Measurements from ENCODE around the gene PLAAT4.
"Not testable (repeated sequence)": the region's sequence is repeated elsewhere in the genome, so short reads cannot be mapped to it uniquely, and the experiment has no call there.

The PLAAT4 gene

DNA sequence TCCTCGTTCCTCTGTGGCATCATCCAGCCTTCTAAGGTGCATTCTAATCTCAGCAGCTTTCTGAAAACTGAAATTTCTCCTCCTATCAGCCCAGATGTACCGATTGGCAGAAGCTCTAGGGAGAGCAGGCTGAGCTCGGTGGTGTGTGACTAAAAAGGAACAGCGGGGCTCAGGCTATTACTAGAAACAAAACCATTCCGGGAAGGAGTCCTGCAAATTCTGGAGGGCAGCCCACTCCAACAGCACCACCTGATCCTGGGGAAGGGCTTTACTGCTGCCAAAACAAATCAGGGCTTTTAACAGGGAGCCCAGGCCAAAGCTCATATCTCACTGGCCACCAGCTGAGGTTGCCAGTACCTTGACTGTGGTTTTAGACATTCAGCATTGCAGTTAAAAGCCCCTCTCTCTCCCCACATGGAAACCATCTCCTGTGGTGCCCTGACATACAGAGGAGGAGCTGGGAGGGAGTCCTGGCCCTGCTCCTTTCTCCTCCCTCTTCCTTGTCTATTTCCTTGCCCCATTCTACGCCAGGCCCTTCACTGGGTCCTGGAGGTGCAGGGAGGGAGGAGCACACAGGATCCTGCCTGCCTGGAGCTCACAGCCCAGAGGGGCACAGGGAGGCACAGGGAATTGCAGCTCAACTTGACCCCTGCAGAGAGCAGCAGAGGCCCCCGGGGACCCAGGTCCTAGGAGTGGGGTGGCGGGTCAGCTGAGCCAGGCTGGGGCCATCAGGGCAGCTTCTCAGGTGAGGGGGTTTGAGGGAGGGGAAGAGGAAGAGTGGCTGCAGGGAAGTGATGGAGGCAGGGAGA, 889 bp downstream of the PLAAT4 start:
- DNase-seq (ENCODE audit: extremely low read depth in 1 of 2, low read depth in 1 of 2), result no peak

DNA sequence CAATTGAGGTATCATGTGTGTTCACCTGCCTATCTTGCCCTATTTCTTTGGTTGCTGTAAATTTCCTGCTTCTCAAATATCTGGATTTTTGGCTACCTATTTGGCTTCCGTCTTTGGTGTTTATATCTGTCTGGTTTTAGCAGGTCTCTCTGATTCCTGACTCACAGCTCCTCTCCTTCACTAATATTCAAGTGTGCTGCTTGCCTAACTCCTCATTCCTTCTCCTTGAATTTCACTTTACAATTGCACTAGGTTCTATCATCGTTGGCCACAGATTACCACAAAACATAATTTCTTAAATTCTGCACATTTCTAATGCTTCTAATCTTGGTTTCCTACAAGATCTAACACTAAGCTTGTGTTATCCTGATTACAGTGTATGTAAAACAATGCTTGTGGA, 5.9 kb downstream of the PLAAT4 start:
- not testable (repeated sequence) for DNase-seq (ENCODE audit: extremely low read depth in 1 of 2, low read depth in 1 of 2)

DNA sequence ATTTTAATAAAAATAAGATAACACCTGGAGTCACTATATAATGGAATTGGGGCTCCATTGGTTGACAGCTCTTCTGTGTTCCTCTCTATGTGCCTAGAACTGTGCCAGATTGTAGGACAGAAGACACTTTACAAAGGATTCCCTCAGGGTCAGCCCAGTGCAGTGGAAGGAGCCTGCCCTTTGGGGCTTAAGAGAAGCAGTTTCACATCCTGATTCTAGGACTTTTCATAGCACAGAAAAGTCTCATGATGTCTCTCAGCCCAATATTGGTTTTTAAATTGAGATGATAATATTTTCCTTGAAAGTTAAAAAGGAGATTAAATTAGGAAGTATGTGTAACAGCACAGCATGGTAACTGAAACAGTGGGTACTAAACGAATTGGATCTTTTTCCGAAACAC, 7.1 kb downstream of the PLAAT4 start:
- no peak for DNase-seq (ENCODE audit: extremely low read depth in 1 of 2, low read depth in 1 of 2)

DNA sequence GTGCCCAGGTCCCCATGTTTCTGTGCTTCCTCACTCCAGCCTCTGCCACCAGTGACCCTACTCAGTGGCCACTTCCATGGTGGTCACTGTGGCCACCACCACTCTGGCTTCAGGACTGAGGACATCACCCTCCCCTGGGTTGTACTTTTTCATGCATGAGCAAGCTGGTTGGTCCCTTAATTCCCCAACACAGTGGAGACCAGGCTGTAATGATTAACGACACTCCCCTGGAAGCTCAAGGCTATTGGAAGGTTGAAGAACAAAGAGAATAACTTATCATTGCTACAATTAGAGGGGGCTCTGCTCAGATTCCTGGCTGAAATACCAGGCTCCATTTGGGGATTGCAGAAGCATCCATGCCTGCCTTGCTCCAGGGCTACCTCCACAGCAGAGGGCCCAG, 10.5 kb downstream of the PLAAT4 start:
- no peak for DNase-seq (ENCODE audit: extremely low read depth in 1 of 2, low read depth in 1 of 2)

DNA sequence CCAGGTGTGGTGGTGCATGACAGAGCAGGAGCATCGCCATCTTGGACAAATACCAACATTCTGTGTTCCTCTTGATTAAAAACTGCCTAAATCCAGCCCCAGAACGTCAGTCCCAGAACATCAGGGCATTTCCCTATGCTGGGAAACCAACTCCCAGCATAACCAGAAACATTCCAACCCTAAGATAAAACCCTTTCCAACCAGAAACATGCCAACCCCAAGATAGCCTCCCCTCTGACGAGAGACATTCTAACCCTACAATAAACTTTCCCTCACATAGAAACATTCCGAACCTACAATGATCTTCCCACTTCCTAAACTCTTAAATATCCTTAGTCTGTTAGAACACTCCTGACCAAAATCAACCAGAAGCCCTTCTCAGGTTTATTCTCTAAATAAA, 11.6 kb downstream of the PLAAT4 start:
- no peak for DNase-seq (ENCODE audit: extremely low read depth in 1 of 2, low read depth in 1 of 2)

DNA sequence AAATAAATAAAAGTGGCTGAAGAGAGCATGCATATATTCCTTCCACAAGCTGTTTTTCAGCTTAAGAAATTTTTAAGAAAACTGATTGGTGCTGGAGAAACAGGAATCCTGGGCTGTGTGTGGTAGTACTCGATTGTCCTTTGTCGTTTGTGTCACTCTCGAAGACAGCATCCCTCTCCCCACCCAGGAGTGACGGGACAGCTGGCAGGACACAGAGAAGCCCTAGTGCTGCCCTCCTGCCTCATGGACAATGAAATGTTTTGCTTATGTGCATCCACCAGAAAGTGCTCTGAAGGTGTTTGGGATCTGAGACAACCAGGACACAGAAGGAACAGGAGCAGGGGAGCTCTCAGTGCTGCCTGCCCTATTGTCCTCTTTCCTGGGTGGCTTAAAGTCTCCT, 12.8 kb downstream of the PLAAT4 start:
- DNase-seq (ENCODE audit: extremely low read depth in 1 of 2, low read depth in 1 of 2), result no peak

DNA sequence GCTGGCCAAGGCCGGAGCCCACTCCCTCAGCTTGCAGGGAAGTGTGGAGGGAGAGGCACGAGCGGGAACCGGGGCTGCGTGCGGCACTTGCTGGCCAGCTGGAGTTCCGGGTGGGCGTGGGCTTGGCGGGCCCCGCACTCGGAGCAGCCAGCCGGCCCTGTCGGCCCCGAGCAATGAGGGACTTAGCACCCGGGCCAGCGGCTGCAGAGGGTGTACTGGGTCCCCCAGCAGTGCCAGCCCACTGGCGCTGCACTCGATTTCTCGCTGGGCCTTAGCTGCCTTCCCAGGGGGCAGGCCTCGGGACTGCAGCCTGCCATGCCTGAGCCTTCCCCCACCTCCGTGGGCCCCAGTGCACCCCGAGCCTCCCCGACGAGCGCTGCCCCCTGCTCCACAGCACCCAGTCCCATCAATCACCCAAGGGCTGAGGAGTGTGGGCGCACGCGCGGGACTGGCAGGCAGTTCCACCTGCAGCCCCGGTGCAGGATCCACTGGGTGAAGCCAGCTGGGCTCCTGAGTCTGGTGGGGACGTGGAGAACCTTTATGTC, 13.6 kb downstream of the PLAAT4 start:
- DNase-seq (ENCODE audit: extremely low read depth in 1 of 2, low read depth in 1 of 2), result not testable (repeated sequence)

DNA sequence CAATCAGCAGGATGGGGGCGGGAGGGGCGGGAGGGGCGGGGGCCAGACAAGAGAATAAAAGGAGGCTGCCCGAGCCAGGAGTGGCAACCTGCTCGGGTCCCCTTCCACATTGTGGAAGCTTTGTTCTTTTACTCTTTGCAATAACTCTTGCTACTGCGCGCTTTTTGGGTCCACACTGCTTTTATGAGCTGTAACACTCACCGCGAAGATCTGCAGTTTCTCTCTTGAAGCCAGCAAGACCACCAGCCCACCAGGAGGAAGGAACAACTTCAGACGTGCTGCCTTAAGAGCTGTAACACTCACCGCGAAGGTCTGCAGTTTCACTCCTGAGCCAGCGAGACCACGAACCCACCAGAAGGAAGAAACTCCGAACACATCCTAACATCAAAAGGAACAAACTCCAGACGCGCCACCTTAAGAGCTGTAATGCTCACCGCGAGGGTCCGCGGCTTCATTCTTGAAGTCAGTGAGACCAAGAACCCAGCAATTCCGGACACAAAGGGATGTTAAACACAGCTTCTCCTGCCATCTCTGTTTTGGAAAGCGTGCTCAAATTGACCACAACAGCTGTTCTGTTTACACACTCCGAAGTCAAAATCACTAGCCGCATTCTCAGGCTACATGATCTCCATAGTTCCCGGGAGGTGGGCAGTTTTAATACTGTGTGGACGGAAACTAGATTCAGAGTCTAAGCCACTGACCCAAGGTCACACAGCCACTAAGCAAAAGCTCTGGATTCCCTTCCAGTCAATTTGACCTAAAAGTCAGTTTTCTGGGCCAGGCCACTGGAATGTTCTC, 14.7 kb downstream of the PLAAT4 start:
- peak in 1 of 2 donors; percentile 28 for DNase-seq (ENCODE audit: extremely low read depth in 1 of 2, low read depth in 1 of 2)

DNA sequence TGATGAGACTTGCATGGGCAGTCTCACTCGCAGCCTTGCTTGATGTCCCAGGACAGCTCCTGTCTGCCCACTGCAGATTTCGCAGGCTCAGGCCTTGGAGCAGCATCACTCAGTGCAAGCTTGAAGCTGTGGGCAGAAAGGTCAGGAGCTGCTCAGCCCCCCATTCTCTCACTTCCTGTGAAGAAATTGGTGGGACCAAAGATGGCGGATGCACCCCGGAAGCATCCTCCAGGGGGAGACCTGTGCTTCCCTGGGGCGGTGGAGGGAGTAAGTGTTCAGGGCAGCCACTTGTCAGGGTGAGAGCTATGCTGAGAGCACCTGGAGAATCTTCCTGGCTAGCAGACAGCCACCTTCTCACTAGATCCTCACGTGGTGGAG, 15.3 kb downstream of the PLAAT4 start:
- DNase-seq (ENCODE audit: extremely low read depth in 1 of 2, low read depth in 1 of 2), result peak in 1 of 2 donors; percentile 29

DNA sequence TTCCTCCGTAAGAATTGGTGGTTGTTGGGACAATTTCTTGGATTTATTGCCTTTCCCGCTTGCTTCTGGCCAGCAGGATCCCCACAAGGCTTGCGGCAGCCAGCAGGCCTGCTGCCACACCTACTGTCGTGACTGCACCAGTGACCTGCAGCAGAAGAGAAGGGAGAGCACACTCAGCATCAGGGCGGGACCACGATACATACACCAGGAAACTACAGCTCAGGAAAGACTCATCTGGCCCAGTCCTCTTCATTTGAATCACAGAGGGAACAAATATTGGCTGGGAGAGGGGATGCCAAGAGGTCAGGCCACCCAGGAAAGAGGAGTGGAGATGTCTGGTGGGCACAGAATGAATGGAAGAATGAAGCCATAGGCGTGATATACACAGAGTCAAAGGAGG, 16.3 kb downstream of the PLAAT4 start:
- DNase-seq (ENCODE audit: extremely low read depth in 1 of 2, low read depth in 1 of 2), result no peak

DNA sequence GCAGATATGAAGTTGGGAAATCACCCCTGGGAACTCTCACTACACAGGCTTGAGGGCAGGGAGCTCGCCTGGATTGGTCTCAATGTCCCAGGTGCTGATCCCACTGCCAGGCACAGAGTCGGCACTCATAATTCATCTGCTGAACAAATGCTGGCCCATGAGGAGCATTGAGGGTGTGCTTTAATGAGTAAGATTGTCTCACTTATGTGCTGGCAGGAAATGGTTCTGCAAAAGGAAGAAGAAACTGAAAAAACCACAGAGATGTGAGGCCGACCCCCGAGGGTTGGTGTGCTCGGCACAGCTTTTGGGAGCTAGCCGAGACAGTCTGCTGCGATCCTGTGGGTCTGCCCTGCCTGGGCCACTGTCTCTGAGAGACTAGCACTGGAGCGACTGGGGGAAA, 17.2 kb downstream of the PLAAT4 start:
- peak in 1 of 2 donors; percentile 63 for DNase-seq (ENCODE audit: extremely low read depth in 1 of 2, low read depth in 1 of 2)

DNA sequence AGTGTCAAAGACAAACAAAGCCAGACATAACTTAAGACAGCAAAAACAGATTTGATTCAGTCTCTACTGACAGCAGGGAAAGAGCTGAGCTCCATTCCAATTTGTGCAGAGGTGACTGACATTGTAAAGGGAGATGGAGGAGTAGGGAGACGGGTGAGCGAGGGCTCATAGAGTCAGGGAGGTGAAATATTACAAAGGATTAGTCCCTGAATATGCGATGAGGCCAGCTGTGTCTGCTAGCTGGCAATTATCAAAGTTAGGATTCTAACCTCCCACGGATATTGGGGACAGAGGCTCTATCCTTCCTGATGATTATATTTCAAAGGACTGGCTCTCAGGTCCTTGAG, 18.2 kb downstream of the PLAAT4 start:
- DNase-seq (ENCODE audit: extremely low read depth in 1 of 2, low read depth in 1 of 2), result no peak

DNA sequence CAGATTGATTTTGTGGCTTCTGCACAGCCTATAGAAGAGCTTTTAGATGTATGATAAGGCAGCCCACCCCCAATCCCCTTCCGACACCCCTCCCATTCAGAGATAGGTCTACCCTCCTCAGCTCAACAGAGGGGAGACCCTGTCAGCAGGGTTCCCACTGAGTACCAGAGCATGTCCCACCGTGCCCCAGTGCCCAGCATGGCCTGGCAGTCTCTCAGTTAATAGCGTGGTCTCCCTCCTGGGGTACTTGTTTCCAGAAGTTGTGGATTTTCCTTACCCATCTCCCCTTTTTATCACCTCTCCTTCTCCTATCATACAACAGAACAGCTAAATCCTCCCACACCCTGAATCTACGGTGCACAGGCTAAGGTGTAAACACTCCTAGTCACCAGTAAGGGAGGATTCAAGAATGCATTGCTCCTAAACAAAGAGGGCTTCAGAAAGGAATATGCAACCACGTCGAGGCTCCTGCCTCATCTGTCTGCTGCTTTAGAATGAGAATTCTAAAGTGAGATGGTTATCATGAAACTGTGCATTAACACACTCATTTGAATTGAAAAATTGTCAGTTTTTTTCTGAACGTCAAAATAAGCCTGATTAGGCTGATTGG, 19.9 kb downstream of the PLAAT4 start:
- no peak for DNase-seq (ENCODE audit: extremely low read depth in 1 of 2, low read depth in 1 of 2)

DNA sequence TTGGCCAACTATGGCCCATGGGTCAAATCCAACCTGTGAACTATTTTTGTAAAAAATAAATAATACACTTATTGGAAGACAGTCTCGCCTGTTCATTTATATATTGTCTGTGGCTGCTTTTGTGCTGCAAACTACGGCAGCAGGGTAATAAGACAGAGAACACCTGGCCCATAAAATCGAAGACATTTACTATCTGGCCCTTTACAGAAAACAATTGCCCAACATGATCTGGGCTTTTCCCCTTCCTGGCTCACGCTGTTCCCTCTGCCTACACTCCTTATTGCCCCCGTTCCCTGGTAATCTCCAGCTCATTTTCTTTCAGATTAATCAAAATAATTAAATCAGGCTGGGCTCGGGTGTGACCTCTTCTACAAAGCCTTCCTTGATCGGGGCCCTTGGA, 21.0 kb downstream of the PLAAT4 start:
- DNase-seq (ENCODE audit: extremely low read depth in 1 of 2, low read depth in 1 of 2), result no peak

DNA sequence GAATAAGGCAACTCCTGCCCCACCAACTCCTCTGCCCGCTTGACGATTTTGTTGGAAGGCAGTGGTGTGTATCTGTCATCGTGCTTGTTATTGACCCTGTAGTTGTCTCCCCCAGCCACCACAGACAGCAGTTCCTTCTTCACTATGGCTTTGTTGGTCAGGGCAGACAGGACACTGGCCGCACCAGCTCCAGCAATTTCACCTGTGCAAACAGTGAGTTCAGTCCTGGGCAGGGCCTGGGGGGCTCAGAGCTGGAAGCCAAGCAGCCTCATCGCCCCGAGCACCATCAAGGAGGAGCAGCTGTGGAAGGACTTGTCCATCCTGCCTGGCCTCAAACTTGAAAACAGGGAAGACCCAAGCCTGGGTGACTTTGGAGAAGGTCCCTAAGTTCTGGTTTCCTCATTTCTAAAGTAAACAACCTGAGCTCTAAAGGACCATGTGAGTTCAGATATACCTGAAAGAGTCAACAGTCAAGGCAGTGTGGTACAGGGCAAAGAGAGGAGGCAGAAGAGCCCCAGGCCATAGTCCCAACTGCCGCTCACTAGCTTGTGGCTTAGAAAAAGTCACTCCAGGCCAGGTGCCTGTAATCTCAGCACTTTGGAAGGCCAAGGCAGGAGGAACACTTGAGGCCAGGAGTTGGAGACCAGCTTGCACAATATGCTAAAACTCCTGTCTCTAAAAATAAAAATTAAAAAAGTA, 22.0 kb downstream of the PLAAT4 start:
- DNase-seq (ENCODE audit: extremely low read depth in 1 of 2, low read depth in 1 of 2), result no peak

DNA sequence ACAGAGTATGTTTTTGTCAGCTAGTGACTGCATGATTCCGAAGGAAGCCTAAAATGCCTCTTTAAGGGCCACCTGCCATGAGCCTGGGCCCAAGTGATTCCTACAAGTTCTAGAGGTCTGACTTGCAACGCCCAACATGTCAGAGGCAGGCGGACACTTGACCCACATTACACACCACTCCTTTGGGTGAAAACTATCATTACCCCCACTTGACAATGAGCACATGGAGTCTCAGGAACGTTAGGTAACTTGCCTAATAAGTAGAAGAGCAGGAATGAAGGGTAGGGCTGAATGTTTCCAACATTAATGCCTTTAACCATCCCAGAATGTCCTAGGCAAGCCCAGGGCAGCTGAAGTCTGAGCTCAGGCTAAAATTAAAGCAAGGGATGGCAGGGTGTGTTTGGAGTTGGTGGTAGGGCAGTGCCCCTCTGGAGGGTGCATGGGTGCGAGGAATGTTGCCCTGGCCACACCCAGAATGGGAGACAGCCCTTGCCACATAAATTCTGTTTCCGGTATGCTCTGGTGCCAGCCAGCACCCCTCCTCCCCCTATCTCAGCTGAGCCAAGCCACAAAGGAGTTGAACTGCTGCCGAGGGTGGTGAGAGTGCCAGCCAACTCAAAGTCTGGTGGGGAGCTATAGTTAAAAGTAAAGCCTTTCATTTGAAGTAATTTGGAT, 24.0 kb downstream of the PLAAT4 start:
- no peak for DNase-seq (ENCODE audit: extremely low read depth in 1 of 2, low read depth in 1 of 2)

DNA sequence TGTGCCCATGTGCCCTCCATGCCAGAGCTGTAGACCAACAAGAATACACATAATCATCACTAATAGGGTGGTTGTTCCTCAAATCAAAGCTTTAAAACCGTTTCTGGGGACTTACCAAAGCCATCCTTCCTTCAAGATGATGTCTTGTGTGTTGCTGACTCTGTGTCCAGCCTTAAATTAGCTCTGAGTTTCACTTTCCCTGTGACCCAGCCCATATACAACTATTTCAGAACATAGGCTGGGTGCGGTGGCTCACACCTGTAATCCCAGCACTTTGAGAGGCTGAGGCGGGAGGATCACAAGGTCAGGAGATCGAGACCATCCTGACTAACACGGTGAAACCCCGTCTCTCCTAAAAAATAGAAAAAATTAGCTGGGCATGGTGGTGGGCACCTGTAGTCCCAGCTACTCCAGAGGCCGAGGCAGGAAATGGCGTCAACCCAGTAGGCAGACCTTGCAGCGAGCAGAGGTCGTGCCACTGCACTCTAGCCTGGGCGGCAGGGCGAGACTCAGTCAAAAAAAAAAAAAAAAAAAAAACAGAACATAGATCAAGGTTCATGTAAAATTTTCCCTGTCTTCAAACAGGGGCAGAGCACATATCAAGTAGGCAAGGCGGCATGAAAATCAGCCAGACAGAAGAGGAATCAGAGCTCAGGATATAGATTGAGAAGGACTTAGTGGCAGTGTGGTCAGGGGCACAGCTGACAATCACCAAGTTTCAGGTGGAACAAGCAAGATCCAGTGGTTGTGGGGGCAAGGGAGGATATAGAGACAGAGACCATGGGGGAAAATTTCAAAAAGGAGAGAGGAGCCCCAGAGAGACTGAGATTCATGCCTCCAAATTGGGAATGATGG, 26.8 kb downstream of the PLAAT4 start, which contains the start of gene PLAAT2:
Gene PLAAT2 (minus strand): TSS at position 179 of the 855 bp plus-strand sequence. CDS start 55 bp downstream, at position 124.
- no peak for DNase-seq (ENCODE audit: extremely low read depth in 1 of 2, low read depth in 1 of 2)

DNA sequence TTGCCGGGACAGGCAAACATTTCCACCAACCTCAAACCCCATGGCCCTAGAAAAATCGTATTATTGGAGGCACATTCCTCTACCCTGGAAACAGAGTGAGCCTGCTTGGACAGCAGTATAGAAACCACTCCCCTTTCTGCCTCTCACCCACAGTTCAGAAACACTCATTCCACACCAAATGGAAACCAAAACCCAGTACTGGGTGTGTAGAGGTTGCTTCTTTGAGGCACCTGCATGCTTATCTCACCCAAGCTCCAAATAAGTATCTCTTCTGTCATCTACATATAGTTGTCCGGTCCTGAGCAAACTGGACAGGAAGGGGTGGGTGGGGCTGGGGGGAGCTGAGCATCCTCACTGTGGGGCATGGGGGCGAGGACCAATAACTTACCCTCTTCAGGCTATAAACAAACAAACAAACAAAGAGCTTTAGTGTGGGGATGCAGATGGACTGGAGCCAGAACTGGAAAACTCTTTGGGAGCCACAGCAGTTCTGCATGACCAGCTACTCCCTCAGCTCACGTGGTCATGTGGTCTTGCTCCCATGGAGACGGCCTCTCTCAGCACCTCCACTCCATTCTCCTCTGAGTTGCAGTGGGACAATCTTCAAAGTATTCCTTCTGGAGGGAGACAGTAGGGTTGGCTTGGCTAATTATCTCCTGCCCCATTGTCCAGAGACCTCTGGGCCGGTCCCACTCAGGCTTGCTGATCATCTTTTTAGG, 27.6 kb downstream of the PLAAT4 start:
- peak in 1 of 2 donors; percentile 14 for DNase-seq (ENCODE audit: extremely low read depth in 1 of 2, low read depth in 1 of 2)

All from stimulated activated CD8-positive, alpha-beta memory T cell treated with anti-CD3 and anti-CD28 coated beads, Interleukin-7, amount 100 ng/mL, for 48 hours (primary cell).